Fibroblast of peridontal ligament (primary cell): ENCODE results near the gene MYO15A.
"Not testable (repeated sequence)": the region's sequence is repeated elsewhere in the genome, so short reads cannot be mapped to it uniquely, and the experiment has no call there.

Experiments used
- DNase-seq: peaks from one replicate; pipeline ENCODE4 v3.0.0-alpha.2; 2010; ENCODE audit errors: extremely low read depth

Gene MYO15A

GRCh38 chr17:18213666-18214270 lies 105.2 kb downstream of the MYO15A start:
- DNase-seq: no peak

GRCh38 chr17:18216906-18217305 lies 108.3 kb downstream of the MYO15A start:
- DNase-seq: not testable (repeated sequence)

GRCh38 chr17:18217412-18218015 lies 109.0 kb downstream of the MYO15A start:
- DNase-seq: peak; percentile 55

GRCh38 chr17:18218756-18219415 lies 110.3 kb downstream of the MYO15A start:
- peak; percentile 70 for DNase-seq

- no peak for DNase-seq
These were observed 115.5 kb downstream of the MYO15A start for GRCh38 chr17:18224053-18224386.

- DNase-seq: peak; percentile 18
These were observed 116.0 kb downstream of the MYO15A start for GRCh38 chr17:18224387-18225120.

- peak; percentile 87 for DNase-seq
These were observed 116.6 kb downstream of the MYO15A start, which contains the start of gene LLGL1 for GRCh38 chr17:18225121-18225641. Gene LLGL1 (plus strand): TSS chr17:18225635. CDS start chr17:18225683, 48 bp downstream.

GRCh38 chr17:18225642-18226283 lies 117.2 kb downstream of the MYO15A start:
- peak; percentile 6 for DNase-seq

- no peak for DNase-seq
These were observed 117.9 kb downstream of the MYO15A start for GRCh38 chr17:18226284-18226945.

GRCh38 chr17:18227635-18228034 lies 119.1 kb downstream of the MYO15A start:
- DNase-seq: no peak

- no peak for DNase-seq
These were observed 119.7 kb downstream of the MYO15A start for GRCh38 chr17:18228176-18228682.

- no peak for DNase-seq
These were observed 120.7 kb downstream of the MYO15A start for GRCh38 chr17:18229254-18229653.
